Skin epidermis (tissue), 12 donors: ENCODE data around the gene ELP4.

Experiments
- H3K27ac ChIP-seq, 21 experiments: fragments of 200-600 bp; sonication (generic) in 11 of 21; one replicate each; pipeline ENCODE4 v1.5.0; 2020; ENCODE audit warnings: mild to moderate bottlenecking in 3 of 21, inconsistent platforms in 2 of 21, moderate library complexity in 2 of 21
- H3K4me3 ChIP-seq, 7 experiments: fragments of 200-600 bp; sonication (generic) in 2 of 7; one replicate each; pipeline ENCODE4 v1.5.0; 2020; ENCODE audit warnings: inconsistent platforms in 2 of 7, mild to moderate bottlenecking in 2 of 7, moderate library complexity in 1 of 7

The ELP4 gene

GRCh38 chr11:31764261-31764660 is 254.7 kb downstream of the ELP4 start:
- H3K4me3 ChIP-seq, result no peak overlapping the region
- no peak overlapping the region for H3K27ac ChIP-seq

DNA sequence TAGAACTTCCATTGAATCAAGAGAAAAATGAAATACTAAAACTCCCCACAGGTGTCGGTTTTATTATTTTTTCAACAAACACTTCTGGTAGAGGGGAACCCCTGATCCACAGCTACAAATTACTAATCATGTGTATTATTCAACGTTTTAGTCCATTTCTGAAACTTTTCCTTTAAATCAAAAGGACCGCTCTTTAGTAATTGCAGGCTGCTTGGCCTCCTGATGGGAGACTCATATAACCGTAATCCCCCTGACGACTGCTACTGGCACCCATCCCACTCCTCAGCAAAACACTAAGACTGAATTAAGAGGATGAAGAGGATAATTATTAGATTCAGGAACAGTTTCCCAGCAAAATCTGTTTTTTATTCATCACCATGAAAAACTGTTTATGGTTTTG is 255.2 kb downstream of the ELP4 start:
- Histone ChIP-seq H3K27ac (no peak overlapping the region), H3K4me3 (no peak overlapping the region)

DNA sequence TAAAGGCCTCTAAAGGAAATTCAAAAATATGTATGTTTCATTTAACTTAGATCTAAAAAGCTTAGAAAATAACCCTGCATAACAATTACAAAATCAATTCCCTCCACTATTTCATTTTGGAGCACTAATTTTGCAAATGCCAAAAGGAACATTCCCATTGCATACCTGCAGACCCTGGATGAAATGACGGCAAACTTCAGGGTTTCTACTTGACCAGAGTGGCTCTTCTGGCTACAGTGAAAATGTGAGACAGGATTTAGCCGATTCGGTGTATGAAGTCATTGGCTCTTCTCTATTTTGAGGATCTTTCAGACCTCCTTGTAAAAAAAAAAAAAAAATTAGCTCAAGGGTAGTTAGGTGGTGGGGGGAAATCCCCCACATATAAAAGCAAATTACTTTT is 257.5 kb downstream of the ELP4 start:
- no peak overlapping the region for H3K4me3 ChIP-seq
- H3K27ac ChIP-seq, result no peak overlapping the region

DNA sequence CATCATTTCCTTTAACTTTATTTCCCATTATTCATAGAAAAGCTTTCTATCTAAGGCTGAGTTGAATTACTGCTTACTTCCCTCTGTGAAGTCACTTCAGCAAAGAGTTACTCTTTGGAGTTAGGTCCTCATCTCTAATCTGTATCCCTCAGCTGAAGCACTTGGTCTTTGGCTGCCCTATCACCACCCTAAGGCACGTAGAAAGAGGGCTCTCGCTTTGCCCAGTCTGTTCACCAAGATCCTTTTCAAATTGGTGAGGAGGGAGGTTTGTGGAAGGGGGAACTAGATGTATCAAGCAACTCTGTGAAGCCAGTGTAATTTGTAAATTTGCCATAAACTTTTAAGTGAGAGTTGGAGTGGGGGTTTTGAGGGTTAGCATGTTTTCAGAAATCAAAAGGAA is 258.1 kb downstream of the ELP4 start:
- no peak overlapping the region for H3K4me3 ChIP-seq

DNA sequence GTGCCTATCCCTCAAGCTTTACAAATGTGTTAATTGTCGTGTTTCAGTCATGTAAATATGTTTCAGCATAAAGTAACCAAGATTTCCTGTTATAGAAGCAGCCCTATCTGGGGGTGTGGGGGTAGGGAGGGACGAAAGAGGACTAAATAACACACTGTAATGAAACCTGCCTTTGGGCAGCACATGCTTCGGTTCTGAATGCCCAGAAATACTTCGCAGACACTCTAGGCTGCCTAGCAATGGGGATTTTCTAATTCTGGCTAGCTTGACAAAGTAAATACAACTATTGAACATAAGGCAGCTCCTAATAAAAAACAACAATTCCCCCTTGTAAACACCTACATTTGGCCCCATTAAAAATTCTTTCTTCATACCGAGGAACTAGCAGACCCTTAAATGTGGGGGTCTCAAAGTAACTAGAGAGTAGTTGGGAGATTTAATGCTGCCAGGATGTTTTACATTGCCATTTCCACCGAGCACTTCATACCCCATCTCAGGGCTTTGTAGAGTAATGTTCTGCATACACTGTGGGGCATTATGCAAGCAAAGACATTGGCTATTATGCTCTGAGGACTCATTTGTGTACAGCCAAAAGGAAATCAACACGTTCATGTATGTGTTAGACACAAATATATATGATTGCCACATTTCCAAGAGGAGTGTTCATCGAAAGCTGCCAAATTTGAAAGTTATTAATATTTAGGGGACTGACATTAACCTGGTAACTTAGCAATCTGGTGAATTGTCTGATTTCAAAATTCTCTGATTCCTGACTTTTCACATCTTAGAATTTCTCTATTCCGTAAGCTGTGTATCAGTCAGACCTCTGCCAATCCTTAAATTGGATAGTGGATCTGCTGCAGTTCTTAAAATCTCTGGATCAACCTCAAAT is 259.4 kb downstream of the ELP4 start:
- H3K27ac ChIP-seq, result no peak overlapping the region
- H3K4me3 ChIP-seq, result no peak overlapping the region

More for the DNA sequence above, 258.1 kb downstream of the ELP4 start:
- no peak overlapping the region for H3K27ac ChIP-seq

DNA sequence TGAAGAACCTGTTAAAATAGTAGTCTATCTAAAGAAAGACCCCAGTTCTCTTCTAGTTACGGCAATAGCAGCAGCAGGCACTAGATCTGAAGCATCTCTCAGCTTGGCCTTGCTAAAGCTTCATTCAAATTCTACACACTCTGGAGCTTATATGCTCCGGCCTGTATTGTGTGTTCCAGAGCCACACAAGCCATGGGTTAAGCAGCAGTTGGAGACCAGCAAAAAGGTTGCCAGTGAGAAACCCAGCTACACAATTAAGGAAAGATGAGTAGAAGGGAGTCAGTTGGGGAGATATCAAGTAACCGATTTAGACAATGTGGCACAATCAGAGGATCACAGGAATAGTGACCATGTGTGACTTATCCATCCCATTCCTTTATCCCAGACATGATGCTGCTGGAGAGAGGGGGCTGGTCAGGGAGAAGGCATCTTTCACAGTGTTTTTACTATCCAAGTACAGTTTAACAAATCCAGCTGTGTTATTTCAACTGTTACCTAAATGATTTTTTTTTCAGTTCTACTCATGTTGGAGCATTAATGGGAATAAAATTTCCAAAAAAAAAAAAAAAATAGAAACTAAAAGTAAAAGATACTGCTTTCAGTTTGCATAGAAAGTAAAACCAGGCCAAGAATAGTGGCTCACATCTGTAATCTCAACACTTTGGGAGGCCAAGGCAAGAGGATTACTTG is 260.6 kb downstream of the ELP4 start:
- Histone ChIP-seq H3K27ac (no peak overlapping the region), H3K4me3 (no peak overlapping the region)

- Histone ChIP-seq H3K27ac (no peak overlapping the region), H3K4me3 (no peak overlapping the region)
Observed at GRCh38 chr11:31772412-31772811, 262.8 kb downstream of the ELP4 start.

DNA sequence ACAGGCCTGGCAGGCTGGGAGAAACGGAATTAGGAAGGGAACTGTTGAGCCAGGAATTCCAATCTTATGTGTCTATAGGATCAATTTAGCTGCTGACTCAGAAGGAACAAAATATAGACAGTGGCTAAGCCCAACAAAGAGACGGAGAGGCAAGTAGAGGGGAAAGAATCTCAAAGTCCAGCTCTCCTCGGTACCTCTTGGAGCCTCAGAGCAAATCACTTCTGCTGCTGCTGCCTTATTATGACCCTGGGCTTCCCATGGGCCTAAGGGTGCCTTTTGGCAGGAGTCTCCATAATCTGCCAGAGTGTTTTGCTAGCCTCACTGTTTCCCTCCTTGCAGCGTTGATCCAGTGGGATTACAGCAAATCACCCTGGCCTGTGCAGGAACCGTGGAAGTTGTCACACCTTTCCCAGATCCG is 269.8 kb downstream of the ELP4 start:
- H3K4me3 ChIP-seq, result no peak overlapping the region
- no peak overlapping the region for H3K27ac ChIP-seq

GRCh38 chr11:31780078-31780477 is 270.5 kb downstream of the ELP4 start:
- no peak overlapping the region for H3K4me3 ChIP-seq
- no peak overlapping the region for H3K27ac ChIP-seq

GRCh38 chr11:31780480-31780971 is 271.0 kb downstream of the ELP4 start:
- Histone ChIP-seq H3K4me3 (no peak overlapping the region), H3K27ac (no peak overlapping the region)

DNA sequence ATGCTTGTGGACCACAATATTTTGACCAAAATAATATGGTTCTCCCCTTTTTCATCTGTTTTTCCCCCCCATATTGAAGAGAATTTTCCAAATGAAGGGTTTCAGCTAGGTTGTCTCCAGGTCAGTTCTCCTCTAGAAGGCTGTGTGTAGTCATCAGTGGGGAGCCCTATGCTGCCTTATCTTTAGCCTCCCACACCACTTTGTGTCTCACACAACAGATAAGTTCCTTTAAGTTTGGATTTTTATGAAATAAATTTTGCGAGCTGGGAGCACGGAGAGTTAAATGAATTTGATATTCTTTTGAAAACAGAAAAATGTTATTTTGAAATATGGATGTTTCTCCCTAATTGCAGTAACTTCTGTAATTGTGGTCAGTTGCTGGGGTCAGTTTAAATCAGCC is 272.7 kb downstream of the ELP4 start:
- no peak overlapping the region for H3K27ac ChIP-seq

GRCh38 chr11:31783252-31783651 is 273.7 kb downstream of the ELP4 start:
- Histone ChIP-seq H3K27ac (no peak overlapping the region), H3K4me3 (no peak overlapping the region)

More for the DNA sequence above, 272.7 kb downstream of the ELP4 start:
- H3K4me3 ChIP-seq, result no peak overlapping the region

- H3K4me3 ChIP-seq, result no peak overlapping the region
- no peak overlapping the region for H3K27ac ChIP-seq
Observed at GRCh38 chr11:31784611-31785010, 275.0 kb downstream of the ELP4 start.

DNA sequence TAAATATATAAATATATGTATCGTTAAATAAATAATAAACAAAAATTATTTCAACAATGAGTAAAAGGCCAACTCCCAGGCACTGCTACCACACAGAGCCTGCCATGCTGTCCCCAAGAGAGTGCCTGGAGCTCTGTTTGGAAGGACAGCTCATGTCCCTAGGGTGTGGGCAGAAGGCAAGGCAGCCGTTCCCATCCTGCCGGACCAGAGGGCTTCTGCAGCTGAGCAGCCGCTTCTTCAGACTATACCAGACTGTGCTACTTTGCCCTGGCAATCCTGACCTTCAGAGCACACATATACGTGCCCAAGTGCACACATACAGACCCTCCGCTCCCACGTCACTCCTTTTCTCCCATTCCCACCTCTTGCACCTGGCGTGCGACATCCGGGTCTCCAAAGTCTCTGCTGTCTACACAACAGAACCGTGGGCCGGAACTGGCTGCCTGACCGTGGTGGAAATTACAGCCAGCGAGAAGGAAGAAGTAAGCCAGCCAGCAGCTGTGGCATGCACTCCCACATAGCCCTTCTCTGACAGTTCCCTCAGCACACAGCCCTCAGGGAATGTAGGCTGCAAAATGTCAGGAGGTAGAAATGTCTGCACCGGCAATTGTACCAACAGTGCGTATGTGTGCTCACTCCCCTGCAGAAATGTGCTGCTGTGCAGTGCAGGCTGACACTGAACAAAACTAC is 277.6 kb downstream of the ELP4 start:
- H3K27ac ChIP-seq, result no peak overlapping the region

DNA sequence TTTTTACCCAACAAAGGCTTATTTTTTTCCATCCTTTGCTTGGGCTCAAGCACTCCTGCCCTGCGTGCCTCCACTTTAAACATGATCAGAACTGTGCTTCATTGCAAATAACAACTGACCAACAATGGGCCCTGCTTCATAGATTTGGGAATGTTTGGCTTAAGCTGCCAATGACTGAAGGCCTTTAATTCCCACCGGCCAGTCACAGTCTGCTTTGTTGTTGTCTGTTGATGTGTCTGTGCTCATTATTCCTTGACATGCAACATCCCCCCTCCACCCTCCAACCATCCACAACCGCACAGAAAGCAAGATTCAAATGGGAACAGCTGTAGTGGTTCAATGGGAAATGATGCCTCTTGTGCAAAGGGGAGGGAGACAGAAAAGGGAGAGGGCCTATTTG is 278.5 kb downstream of the ELP4 start:
- Histone ChIP-seq H3K27ac (no peak overlapping the region), H3K4me3 (no peak overlapping the region)

More for the DNA sequence above, 277.6 kb downstream of the ELP4 start:
- no peak overlapping the region for H3K4me3 ChIP-seq

GRCh38 chr11:31790649-31791048 is 281.1 kb downstream of the ELP4 start:
- no peak overlapping the region for H3K4me3 ChIP-seq
- no peak overlapping the region for H3K27ac ChIP-seq

DNA sequence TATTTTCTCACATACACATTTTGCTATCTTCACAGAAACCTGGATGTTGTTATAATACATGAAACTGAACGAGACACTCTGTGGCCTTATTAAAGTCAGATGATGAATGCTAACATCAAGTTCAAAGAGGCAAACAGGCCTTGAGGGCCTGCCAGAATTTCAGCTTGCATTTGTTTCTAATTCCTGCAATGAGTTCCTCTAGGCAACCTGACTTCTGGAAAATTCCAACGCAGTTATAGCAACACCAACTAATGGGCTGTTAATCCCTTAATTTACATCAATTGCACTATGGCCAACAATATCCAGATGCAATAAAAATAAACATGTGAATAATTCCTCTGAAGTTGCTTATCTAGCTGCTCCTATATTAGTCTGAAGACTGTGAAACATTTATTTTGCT is 282.5 kb downstream of the ELP4 start:
- H3K4me3 ChIP-seq, result no peak overlapping the region
- H3K27ac ChIP-seq, result no peak overlapping the region

DNA sequence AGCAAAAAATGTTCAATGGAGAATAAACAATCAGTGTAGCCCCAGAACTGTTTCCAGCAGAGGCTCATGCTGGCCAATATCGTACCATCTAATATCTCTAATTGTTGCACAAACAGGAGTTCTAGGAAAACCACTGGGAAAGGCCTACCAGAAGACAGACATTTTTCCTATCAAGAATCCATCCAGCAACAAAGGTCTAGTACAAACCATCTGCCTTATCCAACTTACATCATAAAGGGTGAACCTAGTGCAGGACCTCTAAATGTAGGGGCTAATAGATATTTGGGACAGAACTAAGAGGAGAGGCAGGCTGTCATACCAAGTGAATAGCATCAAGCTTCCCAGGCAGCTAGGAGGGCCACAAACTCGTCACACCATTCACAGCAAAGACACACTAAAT is 282.9 kb downstream of the ELP4 start:
- Histone ChIP-seq H3K27ac (no peak overlapping the region), H3K4me3 (no peak overlapping the region)

GRCh38 chr11:31793264-31793663 is 283.7 kb downstream of the ELP4 start:
- H3K27ac ChIP-seq, result no peak overlapping the region

DNA sequence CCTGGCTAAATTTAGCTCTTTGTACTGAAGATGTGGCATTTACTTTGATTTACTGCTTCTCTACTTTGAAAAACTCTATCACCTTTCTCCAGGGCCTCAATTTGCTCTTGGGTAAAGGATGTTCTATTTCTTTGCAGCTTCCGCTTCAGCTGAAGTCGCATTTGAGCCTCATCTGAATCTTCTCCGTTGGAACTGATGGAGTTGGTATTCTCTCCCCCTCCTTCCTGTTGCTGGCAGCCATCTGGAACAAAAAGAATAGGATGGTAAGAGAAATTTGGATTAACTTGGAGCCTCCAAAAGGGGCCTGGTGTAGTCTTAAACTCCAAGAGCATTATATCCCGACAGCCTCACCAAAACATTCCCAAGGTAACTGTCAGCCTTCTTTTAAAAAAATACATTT is 285.0 kb downstream of the ELP4 start:
- Histone ChIP-seq H3K4me3 (no peak overlapping the region), H3K27ac (no peak overlapping the region)

More at GRCh38 chr11:31793264-31793663, 283.7 kb downstream of the ELP4 start:
- no peak overlapping the region for H3K4me3 ChIP-seq
